ENCODE results near the gene PKD1L1.
A peak's percentile ranks its signal among the peaks of the same experiment; 100 is the strongest.
"Not testable (repeated sequence)": the region's sequence is repeated elsewhere in the genome, so short reads cannot be mapped to it uniquely, and the experiment has no call there.

PKD1L1 gene

GRCh38 chr7:47937065-47937687, 11.1 kb downstream of the PKD1L1 start:
- DNase-seq, result no peak

GRCh38 chr7:47936323-47936722, 11.9 kb downstream of the PKD1L1 start:
- DNase-seq, result no peak

- no peak for DNase-seq
These were observed 12.9 kb downstream of the PKD1L1 start for GRCh38 chr7:47935336-47935735.

- DNase-seq, result no peak
These were observed 13.4 kb downstream of the PKD1L1 start for GRCh38 chr7:47934831-47935230.

- DNase-seq, result no peak
These were observed 15.1 kb downstream of the PKD1L1 start for GRCh38 chr7:47933215-47933614.

GRCh38 chr7:47932466-47933037, 15.7 kb downstream of the PKD1L1 start:
- no peak for DNase-seq

GRCh38 chr7:47932016-47932415, 16.2 kb downstream of the PKD1L1 start:
- peak; percentile 26 to 71 for DNase-seq

- DNase-seq, result peak in 1 of 2 donors; percentile 39
These were observed 17.0 kb downstream of the PKD1L1 start for GRCh38 chr7:47931005-47932004.

GRCh38 chr7:47924266-47924665, 24.0 kb downstream of the PKD1L1 start:
- DNase-seq, result peak; percentile 62 to 66

- DNase-seq, result not testable (repeated sequence)
These were observed 25.0 kb downstream of the PKD1L1 start for GRCh38 chr7:47923081-47923875.

- not testable (repeated sequence) for DNase-seq
These were observed 31.8 kb downstream of the PKD1L1 start for GRCh38 chr7:47916514-47916913.

GRCh38 chr7:47915616-47915976, 32.7 kb downstream of the PKD1L1 start:
- DNase-seq, result no peak

GRCh38 chr7:47914717-47915615, 33.3 kb downstream of the PKD1L1 start:
- DNase-seq, result no peak

GRCh38 chr7:47912332-47912731, 35.9 kb downstream of the PKD1L1 start:
- DNase-seq, result no peak

- no peak for DNase-seq
These were observed 39.5 kb downstream of the PKD1L1 start for GRCh38 chr7:47908720-47909119.

GRCh38 chr7:47907981-47908616, 40.2 kb downstream of the PKD1L1 start:
- no peak for DNase-seq

GRCh38 chr7:47906883-47907282, 41.4 kb downstream of the PKD1L1 start:
- DNase-seq, result no peak

- DNase-seq, result no peak
These were observed 43.0 kb downstream of the PKD1L1 start for GRCh38 chr7:47905076-47905920.

GRCh38 chr7:47902013-47902412, 46.3 kb downstream of the PKD1L1 start:
- no peak for DNase-seq

- no peak for DNase-seq
These were observed 46.7 kb downstream of the PKD1L1 start for GRCh38 chr7:47901542-47901941.

Measured in inflammatory macrophage treated with lipopolysaccharide for 1 hour (primary cell).